Prostate gland (tissue), 2 donors: ENCODE measurements around the gene TCF7L1. TPM values are rescaled to one million over a fixed set of nuclear protein-coding genes. Genes with fewer than 3 reads are reported as not detected.

Source experiments
- DNase-seq: peaks from one replicate; pipeline ENCODE4 v3.0.0-alpha.2; 2019; ENCODE audit warnings: low spot score
- H3K27ac ChIP-seq, 2 donors: fragments of 200-600 bp; sonication (generic); 2 replicates each; pipeline ENCODE4 v1.5.1; 2017 to 2019
- H3K27me3 ChIP-seq: fragments of 200-600 bp; sonication (generic); replicated peaks from 2 replicates; pipeline ENCODE4 v1.5.1; 2019; ENCODE audit not compliant: insufficient read depth
- H3K36me3 ChIP-seq, 2 donors: fragments of 200-600 bp; sonication (generic); 1 replicate in 1 of 2; 2 replicates in 1 of 2; pipeline versions ENCODE4 v1.5.1 to v1.8.1; 2017 to 2019
- H3K4me1 ChIP-seq: fragments of 200-600 bp; sonication (generic); replicated peaks from 2 replicates; pipeline ENCODE4 v1.5.1; 2019
- H3K4me3 ChIP-seq, 2 donors: fragments of 200-600 bp; sonication (generic); 2 replicates each; pipeline ENCODE4 v1.5.1; 2017 to 2019
- H3K9me3 ChIP-seq: fragments of 200-600 bp; sonication (generic); 2 replicates; pipeline ENCODE4 v1.5.1; 2017
- CTCF ChIP-seq, 4 experiments: fragments of 200-600 bp in 2 of 4; fragments of 450-650 bp in 2 of 4; sonication (generic) in 2 of 4; IDR thresholded peaks; 1 replicate in 3 of 4; 2 replicates in 1 of 4; pipeline ENCODE4 v1.5.1; 2016 to 2019; ENCODE audit warnings: antibody characterized with exemption in 4 of 4, mild to moderate bottlenecking in 2 of 4, moderate library complexity in 2 of 4
- POLR2A ChIP-seq: fragments of 450-650 bp; IDR thresholded peaks from one replicate; pipeline ENCODE4 v1.6.1; 2016; ENCODE audit warnings: antibody characterized with exemption, mild to moderate bottlenecking
- POLR2AphosphoS5 ChIP-seq: sonication (generic); formaldehyde crosslinking; IDR thresholded peaks from one replicate; pipeline ENCODE4 v1.6.1; 2017; ENCODE audit warnings: antibody characterized with exemption
- WGBS: methylation state at CpG from one replicate; pipeline ENCODE4 v1.1.5; 2018; 5-methylcytosine and 5-hydroxymethylcytosine counted together
- intact Hi-C: fragments of 100-400 bp; cut with DNase I; formaldehyde crosslinking; loops from one replicate; pipeline ENCODE4 v1.14.2; 2022
- total RNA-seq, 2 donors: library from RNA; depleted of rRNA; stranded (reverse); fragments of >200 nt; gene quantifications; one replicate each; pipeline ENCODE4 v1.1.0, GENCODE V29; 2016

The TCF7L1 gene
- total RNA-seq, 2 donors from 2014 or later = 2.6 to 7.0 TPM

DNA sequence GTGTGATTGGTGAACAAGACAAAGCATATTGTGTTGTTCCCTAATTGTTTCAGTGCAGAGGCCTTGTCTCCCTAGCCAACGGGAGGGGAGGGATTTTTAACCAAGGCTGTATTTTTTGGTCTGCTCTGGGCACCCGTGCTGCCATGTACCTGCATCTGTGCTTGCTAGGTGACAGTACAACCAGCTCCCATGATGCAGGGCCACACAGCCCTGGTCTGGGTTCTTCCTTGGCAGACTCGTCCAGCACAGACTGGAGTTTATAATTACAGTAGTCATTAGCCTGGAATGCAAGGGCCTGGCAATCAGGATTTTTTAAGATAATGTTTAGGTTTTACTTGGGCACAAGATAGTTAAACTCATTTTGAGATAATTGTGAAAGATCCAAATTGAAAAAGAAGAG lies 36.4 kb downstream of the TCF7L1 start:
- no peak overlapping the region for H3K4me3 ChIP-seq
- H3K27me3 ChIP-seq = no peaks in the 10 kb centered on the region
- TF ChIP-seq CTCF (IDR thresholded peaks at IDR 0.05) = no peak
- no peak for TF ChIP-seq POLR2A
- TF ChIP-seq POLR2AphosphoS5 = no peak
- H3K4me1 ChIP-seq = no peaks in the 10 kb centered on the region
- no peak overlapping the region for H3K27ac ChIP-seq
- DNase-seq = no peak
- no peaks in the 10 kb centered on the region for H3K36me3 ChIP-seq
- 71% methylated on average over 3 of the region's 3 CpGs for WGBS
- intact Hi-C loops = no loop called here
- no peaks in the 10 kb centered on the region for H3K9me3 ChIP-seq

- WGBS = 86% methylated on average over 6 of the region's 6 CpGs
- no peaks in the 10 kb centered on the region for H3K9me3 ChIP-seq
- intact Hi-C loops = no loop called here
- no peaks in the 10 kb centered on the region for H3K36me3 ChIP-seq
- TF ChIP-seq POLR2A = no peak
- TF ChIP-seq CTCF (IDR thresholded peaks at IDR 0.05) = no peak
- no peak for TF ChIP-seq POLR2AphosphoS5
- DNase-seq = no peak
- H3K4me3 ChIP-seq = no peak overlapping the region
- H3K27ac ChIP-seq = no peak overlapping the region
- H3K27me3 ChIP-seq = no peaks in the 10 kb centered on the region
- no peaks in the 10 kb centered on the region for H3K4me1 ChIP-seq
Observed at GRCh38 chr2:85170938-85171475, 37.8 kb downstream of the TCF7L1 start.

- H3K4me1 ChIP-seq = no peaks in the 10 kb centered on the region
- no peak for TF ChIP-seq CTCF (IDR thresholded peaks at IDR 0.05)
- no peak for TF ChIP-seq POLR2AphosphoS5
- TF ChIP-seq POLR2A = no peak
- DNase-seq = no peak
- intact Hi-C loops = no loop called here
- H3K27ac ChIP-seq = no peak overlapping the region
- no peak overlapping the region for H3K4me3 ChIP-seq
- no peaks in the 10 kb centered on the region for H3K9me3 ChIP-seq
- H3K36me3 ChIP-seq = no peaks in the 10 kb centered on the region
- no peaks in the 10 kb centered on the region for H3K27me3 ChIP-seq
- 90% methylated on average over 10 of the region's 10 CpGs for WGBS
Observed at GRCh38 chr2:85171916-85172315, 38.7 kb downstream of the TCF7L1 start.

DNA sequence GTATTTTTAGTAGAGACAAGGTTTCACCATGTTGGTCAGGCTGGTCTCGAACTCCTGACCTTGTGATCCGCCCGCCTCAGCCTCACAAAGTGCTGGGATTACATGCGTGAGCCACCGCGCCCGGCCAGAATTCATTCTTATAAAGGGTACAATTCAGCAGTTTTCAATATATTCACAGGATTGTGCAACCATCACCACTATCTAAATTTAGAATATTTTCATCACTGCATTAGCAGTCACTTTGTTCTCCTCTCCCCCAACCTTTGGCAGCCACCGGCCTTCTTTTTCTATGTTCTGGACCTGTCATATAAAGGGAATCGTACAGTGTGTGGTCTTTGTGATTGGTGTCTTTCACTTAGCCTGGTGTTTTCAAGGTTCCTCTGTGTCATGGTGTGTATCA lies 40.7 kb downstream of the TCF7L1 start:
- Histone ChIP-seq H3K27ac (no peak overlapping the region), H3K4me3 (no peak overlapping the region), H3K36me3 (no peaks in the 10 kb centered on the region), H3K4me1 (no peaks in the 10 kb centered on the region), H3K9me3 (no peaks in the 10 kb centered on the region), H3K27me3 (no peaks in the 10 kb centered on the region)
- DNase-seq = no peak
- TF ChIP-seq POLR2A (no peak), POLR2AphosphoS5 (no peak)
- intact Hi-C loops = no loop called here
- WGBS = 90% methylated on average over 9 of the region's 9 CpGs

GRCh38 chr2:85174943-85175342 lies 41.8 kb downstream of the TCF7L1 start:
- DNase-seq = no peak
- Histone ChIP-seq H3K4me1 (no peaks in the 10 kb centered on the region), H3K27ac (no peak overlapping the region), H3K27me3 (no peaks in the 10 kb centered on the region), H3K36me3 (no peaks in the 10 kb centered on the region), H3K4me3 (no peak overlapping the region), H3K9me3 (no peaks in the 10 kb centered on the region)
- intact Hi-C loops = no loop called here
- TF ChIP-seq POLR2A (no peak), CTCF (IDR thresholded peaks at IDR 0.05) (no peak), POLR2AphosphoS5 (no peak)
- 84% methylated on average over 6 of the region's 6 CpGs for WGBS
